H1 (cell line): ENCODE data around the gene UBTD2. TPM values are rescaled to one million over a fixed set of nuclear protein-coding genes. Genes with fewer than 3 reads are reported as not detected.

Experiments
- CTCF ChIA-PET: fragments of 300-600 bp; sonication (Branson Sonifier 250); formaldehyde crosslinking; loops from one replicate; lab custom pipeline; 2021; ENCODE audit not compliant: partially characterized antibody; lab: Charles Lee
- POLR2A ChIA-PET: fragments of 300-600 bp; sonication (Branson Sonifier 250); formaldehyde crosslinking; loops from one replicate; lab custom pipeline; 2021; ENCODE audit warnings: inconsistent platforms; ENCODE audit not compliant: partially characterized antibody; lab: Charles Lee
- DNase-seq, 2 experiments: peaks; one replicate each; pipeline versions ENCODE4 v3.0.0 to v3.0.0-alpha.2; 2010 to 2022; ENCODE audit warnings: low spot score in 2 of 2, low read depth in 1 of 2, mixed read lengths in 1 of 2
- FAIRE-seq: peaks from 2 replicates; lab custom pipeline; 2011; peaks lifted over from hg19 to GRCh38; lab: Jason Lieb, UNC
- H2AFZ ChIP-seq: 2 replicates; pipeline ENCODE4 v1.8.1; 2012; ENCODE audit warnings: low read length, inconsistent platforms
- H2AK5ac ChIP-seq: 2 replicates; pipeline ENCODE4 v1.6.1; 2013; ENCODE audit warnings: low read depth, low read length
- H2BK120ac ChIP-seq: replicated peaks from 2 replicates; pipeline ENCODE3; 2013; ENCODE audit warnings: low read depth, low read length, inconsistent platforms
- H2BK12ac ChIP-seq: 2 replicates; pipeline ENCODE4 v1.6.1; 2013; ENCODE audit warnings: low read depth, low read length
- H2BK15ac ChIP-seq: 2 replicates; pipeline ENCODE4 v1.6.1; 2013; ENCODE audit warnings: low read length
- H2BK20ac ChIP-seq: 2 replicates; pipeline ENCODE4 v1.6.1; 2013; ENCODE audit warnings: low read length
- H2BK5ac ChIP-seq: 2 replicates; pipeline ENCODE4 v1.6.1; 2013; ENCODE audit warnings: low read depth, low read length
- H3K14ac ChIP-seq: 2 replicates; pipeline ENCODE4 v1.6.1; 2013; ENCODE audit warnings: inconsistent platforms; ENCODE audit not compliant: insufficient read length
- H3K18ac ChIP-seq: 2 replicates; pipeline ENCODE4 v1.6.1; 2013; ENCODE audit warnings: low read length; ENCODE audit errors: extremely low read depth
- H3K23ac ChIP-seq: 2 replicates; pipeline ENCODE4 v1.6.1; 2013; ENCODE audit warnings: inconsistent platforms; ENCODE audit not compliant: insufficient read length
- H3K23me2 ChIP-seq: 2 replicates; pipeline ENCODE4 v1.6.1; 2013; ENCODE audit warnings: low read depth, low read length
- H3K27ac ChIP-seq: 2 replicates; pipeline ENCODE4 v1.6.1; 2011; ENCODE audit warnings: low read depth, low read length, inconsistent platforms
- H3K27me3 ChIP-seq, 4 experiments: replicated peaks in 1 of 4; 1 replicate in 1 of 4; 2 replicates in 3 of 4; pipeline versions ENCODE4 v1.6.1 to v1.8.1; 2011 to 2013; ENCODE audit warnings: low read length in 3 of 4, mild to moderate bottlenecking in 3 of 4, inconsistent platforms in 2 of 4, mixed read lengths in 2 of 4, moderate library complexity in 1 of 4; ENCODE audit not compliant: control insufficient read depth in 3 of 4, insufficient read depth in 3 of 4; ENCODE audit errors: extremely low read depth in 1 of 4
- H3K36me3 ChIP-seq, 4 experiments: 2 replicates each; pipeline versions ENCODE4 v1.6.1 to v1.8.1; 2011 to 2013; ENCODE audit warnings: mild to moderate bottlenecking in 4 of 4, low read length in 3 of 4, moderate library complexity in 2 of 4, control low read depth in 1 of 4, inconsistent platforms in 1 of 4; ENCODE audit not compliant: insufficient read depth in 4 of 4, control insufficient read depth in 2 of 4
- H3K4ac ChIP-seq: replicated peaks from 2 replicates; pipeline ENCODE3; 2013; ENCODE audit warnings: low read length, low read depth, mixed read lengths, inconsistent platforms; ENCODE audit not compliant: insufficient read length
- H3K4me1 ChIP-seq, 4 experiments: replicated peaks in 1 of 4; 1 replicate in 1 of 4; 2 replicates in 3 of 4; pipeline versions ENCODE4 v1.6.1 to v1.8.1; 2011 to 2013; ENCODE audit warnings: low read length in 3 of 4, inconsistent platforms in 2 of 4, mixed read lengths in 1 of 4; ENCODE audit not compliant: insufficient read depth in 4 of 4, control insufficient read depth in 3 of 4
- H3K4me2 ChIP-seq, 2 experiments: 2 replicates each; pipeline versions ENCODE4 v1.6.1 to v1.8.1; 2011 to 2013; ENCODE audit warnings: low read depth in 2 of 2, low read length in 2 of 2, control low read depth in 1 of 2, inconsistent platforms in 1 of 2, mild to moderate bottlenecking in 1 of 2; ENCODE audit not compliant: insufficient read depth in 1 of 2
- H3K4me3 ChIP-seq, 4 experiments: fragments of 200-600, 300-600 bp in 1 of 4; sonication (generic), shearing (Covaris generic), sonication (Bioruptor Twin) in 1 of 4; 2 replicates each; pipeline versions ENCODE4 v1.5.1 to v1.8.1; 2011 to 2016; ENCODE audit warnings: low read length in 4 of 4, low read depth in 3 of 4, control low read depth in 2 of 4, inconsistent platforms in 2 of 4, mild to moderate bottlenecking in 2 of 4, mixed read lengths in 1 of 4, moderate library complexity in 1 of 4; ENCODE audit not compliant: insufficient read depth in 2 of 4; ENCODE audit errors: extremely low read depth in 1 of 4
- H3K56ac ChIP-seq: replicated peaks from 2 replicates; pipeline ENCODE3; 2013; ENCODE audit warnings: low read depth, mild to moderate bottlenecking, mixed read lengths, low read length, inconsistent platforms; ENCODE audit not compliant: insufficient read length
- H3K79me1 ChIP-seq: 2 replicates; pipeline ENCODE4 v1.6.1; 2013; ENCODE audit warnings: low read depth, low read length, control low read depth
- H3K79me2 ChIP-seq, 2 experiments: 2 replicates each; pipeline versions ENCODE4 v1.6.1 to v1.8.1; 2012 to 2013; ENCODE audit warnings: low read length in 2 of 2, mild to moderate bottlenecking in 2 of 2, inconsistent platforms in 1 of 2; ENCODE audit not compliant: insufficient read depth in 2 of 2, control insufficient read depth in 1 of 2
- H3K9ac ChIP-seq, 4 experiments: replicated peaks in 1 of 4; 1 replicate in 1 of 4; 2 replicates in 3 of 4; pipeline versions ENCODE4 v1.6.1 to v1.8.1; 2011 to 2013; ENCODE audit warnings: low read depth in 3 of 4, low read length in 3 of 4, control low read depth in 2 of 4, mild to moderate bottlenecking in 2 of 4, moderate library complexity in 2 of 4, inconsistent platforms in 1 of 4; ENCODE audit errors: extremely low read depth in 1 of 4
- H3K9me3 ChIP-seq, 2 experiments: 2 replicates each; pipeline versions ENCODE4 v1.6.1 to v1.8.1; 2012 to 2013; ENCODE audit warnings: mild to moderate bottlenecking in 2 of 2, moderate library complexity in 2 of 2, control low read depth in 1 of 2, inconsistent platforms in 1 of 2, low read depth in 1 of 2, low read length in 1 of 2, mixed read lengths in 1 of 2; ENCODE audit not compliant: insufficient read depth in 2 of 2
- H4K20me1 ChIP-seq, 2 experiments: replicated peaks in 1 of 2; 2 replicates each; pipeline versions ENCODE3 to v1.8.1; 2011 to 2013; ENCODE audit warnings: inconsistent platforms in 2 of 2, low read length in 2 of 2, mild to moderate bottlenecking in 1 of 2; ENCODE audit not compliant: insufficient read depth in 2 of 2, control insufficient read depth in 1 of 2
- H4K5ac ChIP-seq: 2 replicates; pipeline ENCODE4 v1.6.1; 2013; ENCODE audit warnings: low read length, low read depth, mixed read lengths, inconsistent platforms; ENCODE audit not compliant: insufficient read length
- H4K8ac ChIP-seq: 2 replicates; pipeline ENCODE4 v1.8.0; 2013; ENCODE audit warnings: mild to moderate bottlenecking, moderate library complexity, low read length, inconsistent platforms; ENCODE audit not compliant: insufficient read depth; ENCODE audit errors: extremely low read depth
- H4K91ac ChIP-seq: replicated peaks from 2 replicates; pipeline ENCODE3; 2013; ENCODE audit warnings: low read length, mixed read lengths, inconsistent platforms; ENCODE audit not compliant: insufficient read length
- BACH1 ChIP-seq: IDR thresholded peaks from 2 replicates; pipeline ENCODE4 v1.6.1; 2012; ENCODE audit warnings: low read length, improper control_type of control experiment
- RBBP5 ChIP-seq: IDR thresholded peaks from 2 replicates; pipeline ENCODE4 v1.7.1; 2012; ENCODE audit warnings: low read depth, mild to moderate bottlenecking, inconsistent platforms, low read length, moderate library complexity, borderline replicate concordance
- SAP30 ChIP-seq: fragments of 300-600 bp; sonication (generic); IDR thresholded peaks from 2 replicates; pipeline ENCODE4 v1.7.1; 2012; ENCODE audit warnings: low read length, moderate library complexity, mild to moderate bottlenecking, inconsistent platforms; ENCODE audit not compliant: insufficient read depth, insufficient replicate concordance
- polyA plus RNA-seq, 7 experiments: library from polyadenylated mRNA; depleted of rRNA in 3 of 7; stranded (reverse) in 5 of 7; unstranded in 2 of 7; fragments of >200 nt in 5 of 7; fragments of 200-250 nt in 2 of 7; gene quantifications; 1 replicate in 5 of 7; 2 replicates in 1 of 7; 4 replicates in 1 of 7; pipeline versions ENCODE4 v1.2.1 to v1.2.3, GENCODE V29; 2011 to 2013; ENCODE audit warnings: missing spikeins in 2 of 7, mixed read lengths in 2 of 7
- total RNA-seq: library from RNA; stranded (reverse); fragmentation: NEBNext Ultra II Directional; extraction: Animal tissue kit (Norgen Biotek cat#: 25700); gene quantifications from 2 replicates; pipeline ENCODE4 v1.2.1, GENCODE V29; 2021
- TF ChIP-seq, protein P1 (sequence below), 3 experiments: IDR thresholded peaks; 1 replicate in 2 of 3; 2 replicates in 1 of 3; pipeline versions ENCODE4 v1.5.1 to v1.6.1; 2011; ENCODE audit warnings: low read length in 3 of 3, mild to moderate bottlenecking in 3 of 3, inconsistent platforms in 2 of 3, low read depth in 1 of 3, moderate library complexity in 1 of 3; ENCODE audit not compliant: insufficient read depth in 1 of 3; ENCODE audit errors: control extremely low read depth in 1 of 3

The UBTD2 gene
- total and polyA plus RNA-seq, 2 of the 8 experiments (the other 6 are each of a cell fraction or from before 2014, with no cell fraction given) = 14.5 to 39.2 TPM

DNA sequence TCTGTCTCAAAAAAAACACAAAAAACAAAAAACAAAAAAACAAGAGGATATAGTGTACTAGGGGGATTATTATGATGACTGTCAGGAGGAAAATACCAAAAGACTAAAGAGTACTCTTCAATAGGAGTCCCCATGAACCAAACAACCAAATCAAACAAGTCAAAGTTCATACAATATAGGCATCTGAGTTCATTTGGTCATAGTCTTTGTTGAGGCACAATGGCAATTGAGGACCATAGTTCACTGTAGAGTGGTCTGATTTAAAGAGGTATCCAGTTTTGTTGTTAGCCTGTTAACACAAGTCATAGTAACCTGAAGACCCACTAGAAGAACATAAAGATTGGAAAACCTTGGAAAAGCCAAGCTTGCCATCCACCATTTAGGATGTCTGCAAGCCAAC, 11.3 kb upstream of the UBTD2 start:
- H3K56ac ChIP-seq = no peak overlapping the region
- FAIRE-seq (no peak), DNase-seq (no peak)
- no peaks in the 10 kb centered on the region for H4K20me1 ChIP-seq
- no peak overlapping the region for H3K4me2 ChIP-seq
- no peak overlapping the region for H2AK5ac ChIP-seq
- no peak overlapping the region for H3K14ac ChIP-seq
- no peak overlapping the region for H3K18ac ChIP-seq
- H4K5ac ChIP-seq = no peak overlapping the region
- no peak overlapping the region for H2AFZ ChIP-seq
- H2BK12ac ChIP-seq = no peak overlapping the region
- H3K4me3 ChIP-seq = no peak overlapping the region
- no peaks in the 10 kb centered on the region for H3K9me3 ChIP-seq
- H3K9ac ChIP-seq = no peak overlapping the region
- no peak overlapping the region for H4K8ac ChIP-seq
- no peaks in the 10 kb centered on the region for H3K36me3 ChIP-seq
- ChIA-PET CTCF (interaction anchor here (1.3 to 3.1 kb wide), 3 partner anchors 39 to 189 kb away, joined by 4 to 10 read pairs (median 4); no protein-coding TSS in a partner anchor), POLR2A (no interaction called here)
- H3K27ac ChIP-seq = no peak overlapping the region
- no peak overlapping the region for H2BK5ac ChIP-seq
- H3K23me2 ChIP-seq = no peaks in the 10 kb centered on the region
- no peaks in the 10 kb centered on the region for H3K27me3 ChIP-seq
- H3K4me1 ChIP-seq = peaks cover 0 to 4% (median 0%) of the 10 kb centered on the region in 4 experiments; a peak in 1 of 7 replicates
- no peak for TF ChIP-seq RBBP5
- no peak for TF ChIP-seq BACH1
- TF ChIP-seq, protein P1, sequence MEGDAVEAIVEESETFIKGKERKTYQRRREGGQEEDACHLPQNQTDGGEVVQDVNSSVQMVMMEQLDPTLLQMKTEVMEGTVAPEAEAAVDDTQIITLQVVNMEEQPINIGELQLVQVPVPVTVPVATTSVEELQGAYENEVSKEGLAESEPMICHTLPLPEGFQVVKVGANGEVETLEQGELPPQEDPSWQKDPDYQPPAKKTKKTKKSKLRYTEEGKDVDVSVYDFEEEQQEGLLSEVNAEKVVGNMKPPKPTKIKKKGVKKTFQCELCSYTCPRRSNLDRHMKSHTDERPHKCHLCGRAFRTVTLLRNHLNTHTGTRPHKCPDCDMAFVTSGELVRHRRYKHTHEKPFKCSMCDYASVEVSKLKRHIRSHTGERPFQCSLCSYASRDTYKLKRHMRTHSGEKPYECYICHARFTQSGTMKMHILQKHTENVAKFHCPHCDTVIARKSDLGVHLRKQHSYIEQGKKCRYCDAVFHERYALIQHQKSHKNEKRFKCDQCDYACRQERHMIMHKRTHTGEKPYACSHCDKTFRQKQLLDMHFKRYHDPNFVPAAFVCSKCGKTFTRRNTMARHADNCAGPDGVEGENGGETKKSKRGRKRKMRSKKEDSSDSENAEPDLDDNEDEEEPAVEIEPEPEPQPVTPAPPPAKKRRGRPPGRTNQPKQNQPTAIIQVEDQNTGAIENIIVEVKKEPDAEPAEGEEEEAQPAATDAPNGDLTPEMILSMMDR (IDR thresholded peaks at IDR 0.05; ENCODE audit: control extremely low read depth in 1 of 3, insufficient read depth in 1 of 3, low read depth in 1 of 3, low read length in 3 of 3) = no peak
- no peak for TF ChIP-seq SAP30
- no peak overlapping the region for H4K91ac ChIP-seq
- no peak overlapping the region for H2BK20ac ChIP-seq
- no peaks in the 10 kb centered on the region for H3K79me2 ChIP-seq
- no peak overlapping the region for H3K23ac ChIP-seq
- no peak overlapping the region for H2BK120ac ChIP-seq
- H2BK15ac ChIP-seq = no peak overlapping the region
- no peaks in the 10 kb centered on the region for H3K79me1 ChIP-seq
- no peak overlapping the region for H3K4ac ChIP-seq
